ENCODE data around the gene ATXN1.
A peak's percentile ranks its signal among the peaks of the same experiment; 100 is the strongest.

ATXN1 gene

DNA sequence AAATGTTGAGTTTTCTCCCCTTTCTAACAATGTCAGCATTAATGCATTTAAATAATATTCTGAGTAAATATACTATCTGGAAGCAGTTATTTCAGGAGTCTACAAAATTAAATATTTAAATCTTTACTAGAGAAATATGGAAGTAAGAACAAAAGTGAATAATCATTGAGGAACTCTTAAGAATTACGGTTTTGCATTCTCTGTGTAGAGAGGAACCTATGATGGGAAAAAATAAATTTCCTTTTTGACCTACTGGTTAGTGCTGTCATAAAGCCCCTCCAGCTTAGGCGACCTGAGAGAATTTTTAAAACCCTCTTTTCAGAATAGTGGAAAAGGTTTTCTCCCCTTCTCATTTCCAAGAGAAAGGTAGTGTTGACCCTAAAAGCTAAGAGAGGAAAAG is 64.8 kb downstream of the ATXN1 start:
- DNase-seq, result no peak

DNA sequence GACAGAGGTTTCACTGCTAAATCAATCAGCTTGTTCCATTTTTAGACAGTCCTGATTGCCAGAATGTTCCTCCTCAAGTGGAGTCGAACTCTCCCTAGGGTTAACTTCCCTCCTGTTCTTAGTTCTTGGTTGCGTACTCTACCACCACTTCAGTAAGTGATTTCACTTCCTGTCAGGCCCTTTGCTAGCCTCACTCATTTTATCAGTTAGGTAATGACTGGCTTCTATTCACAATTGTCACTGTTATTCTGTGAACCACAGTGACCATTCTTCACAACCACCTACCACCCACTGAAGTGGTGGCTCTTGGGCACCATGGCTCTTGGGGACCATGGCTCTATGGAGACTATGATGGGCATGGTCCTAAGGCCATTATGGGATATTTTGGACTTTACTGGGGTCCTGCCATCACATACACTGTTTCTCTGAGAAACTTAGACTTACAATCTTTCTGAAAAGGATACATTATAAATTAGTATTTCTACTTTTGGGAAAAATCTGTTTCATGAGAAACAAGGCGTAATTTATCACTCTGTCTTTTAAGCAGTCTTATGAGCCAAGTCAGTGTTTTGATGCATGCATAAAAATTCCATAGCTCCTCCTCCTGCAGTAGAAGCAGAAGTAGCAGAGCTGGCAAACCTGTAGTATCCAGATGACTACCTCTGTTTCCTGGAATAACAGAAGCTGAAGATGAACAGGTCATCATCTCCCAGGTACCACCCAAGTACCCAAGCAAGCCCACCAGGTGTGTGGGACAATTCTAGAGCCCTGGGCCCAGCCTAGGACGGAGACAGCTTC is 66.3 kb downstream of the ATXN1 start:
- DNase-seq, result no peak

DNA sequence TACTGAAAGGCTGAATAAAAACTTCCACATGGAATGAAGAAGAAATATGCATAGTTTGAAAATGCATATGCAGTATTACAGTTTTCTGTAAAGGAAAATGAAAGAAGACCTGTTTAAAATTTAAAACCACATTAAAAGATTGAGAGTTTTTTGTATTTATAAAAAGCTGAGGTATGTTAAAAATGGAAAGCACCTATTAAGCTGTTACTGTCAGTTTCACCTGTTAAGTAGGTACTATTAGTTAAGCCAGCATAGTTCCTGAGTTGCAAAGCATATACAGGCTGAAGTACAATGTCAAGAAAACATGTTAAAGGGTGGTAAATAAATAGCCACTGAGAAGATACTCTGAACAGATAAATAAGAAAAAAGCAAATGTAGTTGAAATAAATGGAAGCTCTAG is 69.9 kb downstream of the ATXN1 start:
- DNase-seq, result no peak

DNA sequence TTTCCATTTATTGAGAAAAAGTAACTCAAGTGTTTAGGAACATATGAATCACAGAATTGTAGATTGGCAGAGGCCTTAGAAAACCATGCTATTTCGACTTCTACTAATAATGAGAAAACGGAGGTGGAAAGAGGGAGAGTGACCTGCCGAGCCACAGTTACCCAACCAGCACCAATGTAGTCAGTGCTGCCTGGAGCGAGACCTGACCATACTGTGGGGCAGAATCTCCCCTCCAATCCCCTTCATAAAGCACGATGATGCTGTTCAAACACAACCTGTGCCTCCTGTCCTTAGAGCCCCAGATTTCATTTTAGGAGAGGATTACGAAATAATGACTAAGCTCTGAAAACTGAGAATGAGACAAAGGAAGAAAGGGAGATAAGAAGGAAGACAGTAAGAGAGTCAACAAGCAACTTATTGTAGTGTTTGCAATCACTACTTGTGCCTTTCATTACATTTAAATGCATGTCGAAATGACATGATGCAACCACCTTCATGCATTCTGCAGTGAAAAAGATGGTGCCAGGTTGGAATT is 70.6 kb downstream of the ATXN1 start:
- DNase-seq, result no peak

DNA sequence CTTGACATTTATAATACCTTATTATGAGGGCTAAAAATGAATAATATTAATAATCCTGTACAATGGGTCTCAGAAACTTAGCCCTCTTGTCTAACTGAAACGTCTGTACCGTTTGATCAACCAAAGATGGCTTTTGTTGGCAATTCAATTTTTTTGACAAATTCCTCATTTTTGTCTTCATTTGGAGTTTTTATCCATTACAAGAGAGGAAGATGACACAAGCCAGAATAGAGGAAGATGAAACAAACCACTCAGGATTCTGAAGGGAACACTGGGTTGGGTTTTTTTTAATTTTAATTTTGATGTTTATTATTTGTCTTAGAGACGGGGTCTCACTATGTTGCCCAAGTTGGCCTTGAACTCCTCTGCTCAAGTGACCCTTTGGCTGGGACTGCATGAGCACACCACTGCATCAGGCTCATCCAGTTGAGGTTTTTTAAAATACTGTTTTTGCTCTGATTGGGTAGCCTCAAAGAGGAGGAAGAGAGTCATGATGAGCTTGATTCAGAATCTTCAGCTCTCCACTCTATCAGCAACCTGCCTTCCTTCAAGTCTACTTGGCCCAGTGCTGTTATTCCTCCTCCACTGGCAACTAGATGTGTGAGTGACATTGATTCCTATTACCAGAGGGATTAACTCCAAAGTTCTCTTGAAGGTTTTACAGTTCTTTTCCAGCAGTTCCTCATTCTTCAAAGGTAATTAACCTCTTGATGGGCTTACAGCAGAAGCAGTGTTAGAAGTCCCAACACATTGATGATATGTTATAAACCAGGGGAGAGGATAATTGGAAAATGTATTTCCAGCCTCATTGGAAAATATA is 71.3 kb downstream of the ATXN1 start:
- no peak for DNase-seq

DNA sequence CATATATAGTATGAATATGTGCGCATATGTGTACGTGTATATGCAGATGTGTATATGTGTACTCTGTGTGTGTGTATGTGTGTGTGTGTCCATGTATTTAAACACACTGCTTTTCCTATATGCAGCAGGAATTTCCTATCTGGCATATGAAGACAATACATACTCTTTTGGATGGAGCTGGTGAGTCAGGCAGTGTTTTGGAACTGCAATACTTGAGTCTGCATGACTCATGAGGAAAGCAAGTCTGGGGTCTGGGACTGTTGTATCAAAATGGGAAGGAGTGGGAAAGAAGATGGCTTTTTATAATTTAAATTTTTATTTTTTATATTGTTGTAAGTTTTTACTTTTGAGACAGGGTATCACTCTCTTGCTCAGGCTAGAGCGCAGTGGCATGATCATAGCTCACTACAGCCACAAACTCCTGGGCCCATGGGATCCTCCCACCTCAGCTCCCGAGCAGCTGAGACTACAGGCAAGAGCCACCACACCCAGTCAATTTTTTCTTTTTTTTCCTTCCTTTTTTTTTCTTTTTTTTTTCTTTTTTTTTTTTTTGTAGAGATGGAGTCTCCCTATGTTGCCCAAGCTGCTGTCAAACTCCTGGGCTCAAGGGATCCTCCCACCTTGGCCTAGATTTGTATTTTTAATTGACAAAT is 72.2 kb downstream of the ATXN1 start:
- DNase-seq, result no peak

DNA sequence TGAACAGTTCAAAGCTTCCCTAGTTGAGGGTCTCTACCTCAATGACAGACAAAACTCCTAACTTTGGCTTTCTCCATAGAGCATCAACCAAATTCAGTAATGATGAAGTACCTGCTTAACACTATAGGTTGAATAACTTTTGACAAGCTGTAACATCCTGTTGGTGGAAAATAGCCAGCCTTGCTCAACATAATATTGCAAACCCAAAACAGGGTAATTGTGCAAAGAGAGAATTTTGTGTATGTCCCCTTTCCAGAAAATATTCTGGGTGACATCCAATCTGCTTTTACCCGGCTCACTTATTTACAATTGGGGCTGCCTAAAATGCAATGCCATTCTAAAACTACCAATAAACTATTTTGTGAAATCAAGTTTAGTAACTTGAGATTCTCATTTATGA is 72.8 kb downstream of the ATXN1 start:
- DNase-seq, result no peak

DNA sequence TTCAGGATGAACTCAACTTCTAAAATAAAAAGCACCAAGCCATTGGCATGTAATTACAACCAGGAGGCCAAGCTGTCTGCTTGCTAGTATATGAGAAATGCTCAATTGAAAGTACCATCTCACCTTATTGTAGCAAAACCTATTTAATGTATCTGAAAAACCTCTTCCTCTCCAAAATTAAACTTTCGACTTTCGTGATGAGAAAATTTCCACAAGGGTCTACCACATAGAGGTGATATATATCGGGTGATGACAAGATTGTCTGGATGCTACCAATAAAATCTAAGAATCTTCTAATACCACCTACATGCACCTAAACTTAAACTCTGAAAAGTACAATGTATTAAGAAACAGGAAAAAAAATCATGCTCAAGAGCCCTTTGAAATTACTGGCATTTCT is 74.2 kb downstream of the ATXN1 start:
- DNase-seq, result no peak

DNA sequence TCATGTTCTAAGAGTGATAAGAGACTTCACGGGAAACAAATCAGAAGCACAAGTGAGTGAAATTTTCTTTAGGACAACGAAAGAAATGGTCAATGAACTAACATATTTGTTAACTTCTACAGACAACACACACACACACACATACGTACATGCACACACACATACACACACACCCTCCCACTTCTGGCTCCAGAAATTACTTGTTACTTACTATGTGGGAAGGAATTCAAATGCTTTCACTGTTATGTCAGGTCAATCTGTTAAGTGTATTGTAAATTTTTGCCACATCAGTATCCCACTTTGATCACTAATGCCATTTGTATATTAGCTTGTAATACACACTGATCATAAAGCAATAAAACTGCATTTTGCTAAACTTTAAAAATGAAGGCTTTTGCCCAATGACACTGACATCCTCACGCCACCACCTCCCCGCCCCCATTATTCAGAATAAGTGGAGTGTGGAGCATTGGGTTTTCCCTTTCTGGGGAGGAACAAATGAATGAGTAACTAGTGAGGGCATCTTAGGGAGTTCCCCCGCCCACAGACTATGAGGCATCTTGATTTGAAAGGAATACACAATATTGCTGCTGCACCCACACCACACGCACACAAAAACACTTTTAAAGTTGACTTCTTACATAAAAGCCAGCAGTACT is 76.2 kb downstream of the ATXN1 start:
- DNase-seq, result peak; percentile 74 to 87

DNA sequence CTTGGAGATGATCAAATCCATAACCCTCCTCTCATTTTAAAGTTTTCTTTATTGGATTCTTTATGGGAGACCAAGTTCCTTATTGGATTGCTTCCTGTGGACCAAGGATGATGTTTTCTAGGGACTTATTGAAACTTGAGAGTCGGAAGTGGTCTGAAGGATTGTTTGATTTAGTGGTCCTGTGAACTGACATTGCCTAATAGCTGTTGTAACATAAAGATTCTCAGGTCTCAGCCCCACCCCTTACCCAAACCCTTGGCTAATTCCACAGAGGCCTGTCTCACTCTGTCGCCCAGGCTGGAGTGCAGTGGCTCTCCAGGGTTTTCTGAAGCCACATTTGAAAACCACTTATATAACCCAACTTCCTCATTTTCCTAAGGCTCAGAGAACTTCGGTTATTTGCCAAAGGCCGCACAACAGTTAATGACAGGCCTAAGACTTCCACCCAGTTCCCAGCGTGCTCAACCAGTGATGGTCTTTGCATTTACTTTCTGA is 77.0 kb downstream of the ATXN1 start:
- no peak for DNase-seq

DNA sequence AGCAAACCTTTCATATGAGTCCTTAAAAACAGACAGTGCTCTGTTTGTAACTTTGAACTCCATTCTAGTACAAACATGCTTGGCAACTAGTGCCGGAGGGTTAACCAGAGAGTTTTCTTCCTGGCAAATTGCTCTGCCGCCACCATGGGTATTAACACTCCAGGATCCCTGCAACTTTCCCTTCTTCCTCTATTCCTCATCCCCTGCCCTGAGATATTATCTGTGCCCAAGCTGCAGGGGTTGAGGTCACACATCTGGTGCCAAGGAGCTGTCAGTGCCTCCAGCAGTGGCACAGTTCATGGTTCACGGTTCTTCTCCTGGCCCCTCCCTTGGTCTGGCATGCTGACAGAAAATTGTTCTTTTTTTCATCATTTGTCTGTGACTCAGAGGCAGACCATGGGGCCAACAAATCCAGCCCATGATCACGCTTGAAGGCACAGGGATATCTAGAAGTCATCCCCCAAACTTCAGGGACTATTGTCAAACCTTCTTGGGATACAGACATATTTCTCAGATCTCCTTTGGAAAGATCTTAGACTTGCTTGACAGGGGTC is 77.5 kb downstream of the ATXN1 start:
- DNase-seq, result no peak

DNA sequence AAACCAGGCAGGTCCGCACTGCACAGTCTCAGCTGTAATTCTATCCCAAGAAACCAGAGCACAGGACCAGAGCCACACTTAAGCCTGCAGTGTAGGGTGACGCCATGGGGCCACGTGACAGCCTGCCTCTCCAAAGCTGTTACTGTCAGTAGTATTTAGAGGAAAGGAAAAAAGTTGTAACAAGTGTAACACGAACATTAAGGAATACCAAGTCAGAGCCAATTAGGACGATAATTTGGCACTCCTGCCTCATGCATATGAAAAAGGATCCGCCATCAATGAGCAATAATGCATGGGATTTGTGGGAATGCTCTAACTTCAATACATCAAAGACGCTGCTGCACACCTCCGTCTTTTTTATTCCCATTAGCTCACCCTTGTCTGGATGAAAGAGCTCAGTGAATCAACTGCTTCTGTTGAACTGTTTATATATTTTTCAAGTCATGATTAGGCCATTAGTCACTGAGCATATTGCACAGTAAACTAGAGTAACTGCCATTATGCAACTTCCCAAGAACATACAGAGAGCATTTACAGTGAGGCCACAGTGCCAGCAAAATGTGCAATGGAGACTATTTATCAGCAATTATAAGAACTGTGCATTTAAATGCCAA is 79.9 kb downstream of the ATXN1 start:
- DNase-seq, result no peak

DNA sequence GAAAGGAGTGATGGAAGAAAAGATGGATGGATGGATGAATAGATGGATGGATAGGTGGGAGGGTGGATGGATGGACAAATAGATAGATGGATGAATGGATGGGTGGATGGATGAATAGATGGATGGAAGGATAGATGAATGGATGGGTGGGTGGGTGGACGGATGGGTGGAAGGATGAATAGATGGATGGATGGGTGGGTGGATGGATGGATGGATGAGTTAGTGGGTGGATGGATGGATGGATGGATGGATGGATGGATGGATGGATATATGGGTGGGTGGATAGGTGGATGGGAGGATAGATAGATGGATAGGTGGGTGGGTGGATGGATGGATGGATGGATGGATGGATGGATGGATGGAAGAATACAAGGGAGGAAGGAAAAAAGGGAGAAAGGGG is 82.2 kb downstream of the ATXN1 start:
- DNase-seq, result no peak

DNA sequence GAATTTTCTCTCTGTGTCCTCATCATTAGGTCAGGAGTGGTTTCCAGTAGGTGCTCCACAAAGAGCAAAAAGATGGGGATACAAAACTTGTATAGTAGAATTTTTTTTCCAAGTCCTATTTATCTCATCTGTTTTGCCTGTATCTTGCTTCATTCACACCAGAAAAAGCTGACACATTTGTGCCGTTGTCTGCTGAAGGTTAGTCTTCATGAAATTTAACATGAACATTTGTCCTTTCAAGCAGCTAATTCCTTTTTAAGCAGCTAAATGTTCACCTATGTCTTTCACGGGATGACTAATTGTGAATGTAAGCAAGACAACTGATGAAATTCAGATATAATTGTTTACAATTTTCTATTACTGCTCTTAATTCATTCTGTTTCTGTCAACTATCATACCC is 83.8 kb downstream of the ATXN1 start:
- DNase-seq, result no peak

DNA sequence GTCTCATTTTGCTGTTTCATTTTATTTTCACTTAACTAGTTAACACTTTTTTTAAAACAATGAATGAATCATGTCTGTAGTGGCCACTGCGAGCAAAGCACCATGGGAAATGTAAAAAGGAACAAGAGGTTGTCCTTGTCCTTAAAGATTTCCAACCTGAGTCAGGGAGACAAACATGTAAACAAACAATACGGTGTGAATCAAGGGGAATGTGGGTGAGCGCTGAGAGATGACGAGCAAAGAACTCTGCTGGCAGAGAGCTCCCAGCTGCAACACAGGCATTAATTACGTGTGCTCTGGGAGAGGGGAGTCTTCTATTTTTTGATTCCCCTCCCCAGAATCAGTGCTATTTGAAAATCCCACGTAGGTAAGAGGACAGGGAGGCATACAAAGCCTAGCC is 84.3 kb downstream of the ATXN1 start:
- no peak for DNase-seq

DNA sequence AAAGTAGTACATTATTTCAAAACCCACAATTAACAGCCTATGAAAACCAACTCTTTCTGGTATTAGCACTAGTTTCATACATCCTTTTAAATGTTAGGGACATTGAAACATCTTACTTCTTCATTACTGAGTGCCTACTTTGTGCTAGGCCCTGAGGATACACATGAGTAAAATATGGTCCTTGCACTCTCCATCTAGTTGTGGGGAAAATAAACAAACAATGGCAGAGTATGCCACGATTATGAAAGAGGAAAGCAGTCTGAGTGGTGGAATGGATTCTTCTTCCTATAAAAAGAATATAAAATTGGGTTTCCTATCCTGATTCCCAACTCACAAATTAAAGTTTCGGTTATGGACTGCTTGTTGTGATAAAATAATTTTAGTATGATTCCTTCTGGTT is 84.9 kb downstream of the ATXN1 start:
- no peak for DNase-seq

DNA sequence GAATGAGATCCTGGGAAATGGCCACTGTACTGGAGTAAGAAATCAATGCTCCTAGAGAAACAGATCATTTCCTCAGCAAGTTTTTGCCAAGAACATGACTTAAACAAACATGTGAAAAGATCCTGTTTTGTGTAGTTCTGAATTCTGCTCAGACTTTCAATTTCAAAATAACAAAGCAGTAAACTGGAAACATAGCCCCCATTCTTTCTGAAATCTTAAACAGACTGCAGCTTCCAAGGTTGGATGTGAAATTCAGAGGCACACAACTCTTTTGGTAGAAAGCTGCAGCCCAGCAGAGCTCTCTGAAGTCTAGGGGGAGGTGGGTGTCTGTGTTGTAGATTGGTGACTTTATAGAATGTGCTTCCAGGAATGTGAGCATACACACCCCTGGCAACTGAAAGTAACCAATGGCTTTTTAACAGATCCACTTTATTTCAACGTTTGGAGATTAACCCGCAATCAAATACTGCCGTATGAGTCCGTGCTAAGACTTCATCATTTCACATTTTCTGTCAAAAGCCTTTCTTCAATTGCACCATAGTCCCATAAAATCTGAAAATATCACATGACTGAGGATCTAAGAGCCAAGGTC is 86.4 kb downstream of the ATXN1 start:
- DNase-seq, result no peak

DNA sequence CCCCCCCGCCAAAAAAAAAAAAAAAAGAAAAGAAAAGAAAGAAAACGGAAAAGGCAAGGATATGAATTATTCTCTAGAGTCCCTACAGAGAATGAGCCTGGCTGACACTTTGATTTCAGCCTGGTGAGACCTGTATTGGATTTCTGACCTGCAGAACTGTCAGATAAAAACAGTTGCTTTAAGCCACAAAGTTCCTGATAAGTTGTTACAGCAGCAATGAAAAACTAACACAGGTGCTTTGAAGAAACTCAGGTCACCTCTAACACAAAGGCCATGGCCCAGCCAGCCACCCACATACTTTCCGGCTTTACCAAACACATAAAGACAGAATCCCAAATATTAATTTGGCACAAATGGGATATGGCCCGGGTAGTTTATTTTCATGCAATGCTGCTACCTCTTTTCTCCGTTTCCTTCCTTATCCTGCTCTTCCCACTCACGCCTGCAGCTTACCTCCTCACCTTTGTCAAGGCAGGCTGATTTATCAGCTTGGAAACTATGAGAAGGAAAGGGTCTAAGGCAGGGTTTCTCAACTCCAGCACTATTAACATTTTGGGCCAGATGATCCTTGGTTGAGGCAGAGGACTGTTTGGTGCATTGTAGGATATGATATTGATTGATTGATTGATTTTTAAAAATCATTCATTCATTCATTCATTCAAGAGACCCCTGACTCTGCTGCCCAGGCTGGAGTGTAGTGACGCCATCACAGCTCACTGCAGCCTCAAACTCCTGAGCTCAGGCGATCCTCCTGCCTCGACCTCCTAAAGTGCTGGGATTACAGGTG is 88.1 kb downstream of the ATXN1 start:
- no peak for DNase-seq

DNA sequence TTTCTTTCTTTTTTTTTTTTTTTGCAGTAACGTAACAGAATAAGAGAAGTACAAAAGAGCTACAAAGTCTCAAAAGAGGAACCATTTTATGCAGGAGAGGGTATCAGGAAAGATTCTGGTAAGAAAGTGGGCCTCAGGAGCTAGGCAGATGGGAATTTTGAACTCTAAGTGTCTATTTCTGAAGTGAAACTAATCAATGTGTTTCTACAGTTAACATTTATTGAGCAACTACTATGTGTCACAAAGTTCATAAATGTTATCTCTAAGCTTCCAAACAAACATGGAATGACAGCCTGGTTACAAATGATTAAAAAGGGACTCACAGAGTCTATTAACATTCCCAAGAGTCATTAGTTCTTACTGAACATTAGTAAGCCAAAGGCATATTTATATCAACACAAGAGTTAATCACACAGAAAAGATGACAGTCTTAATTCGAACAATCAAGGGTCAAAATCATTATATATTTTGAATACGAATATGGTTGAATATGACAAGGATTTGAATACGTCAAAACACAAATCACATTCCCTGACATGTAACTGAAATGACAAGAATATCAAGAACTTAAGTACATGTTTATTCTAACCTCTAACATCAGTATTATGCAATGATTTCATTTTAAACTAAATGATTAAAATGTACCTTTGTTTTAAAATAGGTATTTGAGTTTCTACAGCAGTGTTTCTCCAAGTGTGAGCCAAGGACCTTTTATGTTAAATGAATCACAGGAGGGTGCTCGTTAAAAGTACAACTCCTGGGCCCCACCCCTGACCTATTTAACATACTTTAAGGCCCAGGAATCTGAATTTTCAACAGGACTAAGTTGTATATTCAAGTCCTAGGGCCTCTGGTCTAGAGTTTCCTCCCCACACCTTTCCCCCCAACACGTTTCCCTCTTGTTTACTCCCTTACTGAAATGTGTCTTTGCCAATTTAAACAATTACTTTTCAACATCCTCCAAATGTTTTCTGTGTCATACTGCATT is 89.7 kb downstream of the ATXN1 start:
- no peak for DNase-seq

Measured in stimulated activated CD4-positive, alpha-beta T cell treated with anti-CD3 and anti-CD28 coated beads, Interleukin-2, amount 100 ng/mL, for 48 hours (primary cell).